Measurements from ENCODE around the gene GRAMD2A.

GRAMD2A gene

DNA sequence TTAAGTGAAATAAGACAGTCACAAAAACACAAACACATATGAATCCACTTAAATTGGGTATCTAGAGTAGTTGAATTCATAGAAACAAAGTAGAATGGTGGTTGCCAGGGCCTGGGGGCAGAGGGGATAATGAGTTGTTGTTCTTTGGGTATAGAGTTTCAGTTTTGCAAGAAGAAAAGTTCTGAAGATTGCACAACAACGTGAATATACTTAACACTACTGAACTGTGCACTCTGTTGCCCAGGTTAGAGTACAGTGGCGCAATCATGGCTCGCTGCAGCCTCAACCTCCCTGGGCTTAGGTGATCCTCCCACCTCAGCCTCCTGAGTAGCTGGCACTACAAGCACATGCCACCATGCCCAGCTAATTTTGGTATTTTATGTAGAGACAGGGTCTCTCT, 14.9 kb downstream of the GRAMD2A start (continued):
- TF ChIP-seq ZNF596 (tag by site-specific recombination; IDR thresholded peaks at IDR 0.05) (no peak), ZIC2 (tag by site-specific recombination; IDR thresholded peaks at IDR 0.05) (no peak), ZNF560 (tag by site-specific recombination; IDR thresholded peaks at IDR 0.05; ENCODE audit: borderline replicate concordance) (no peak), ZNF138 (tag by site-specific recombination; IDR thresholded peaks at IDR 0.05; ENCODE audit: borderline replicate concordance) (no peak), ZNF623 (tag by site-specific recombination; IDR thresholded peaks at IDR 0.05) (no peak), ZNF776 (tag by site-specific recombination; IDR thresholded peaks at IDR 0.05; ENCODE audit: borderline replicate concordance) (no peak), ZNF629 (tag by site-specific recombination; IDR thresholded peaks at IDR 0.05) (0 out of 2 replicates have a peak, but pooled peaks have one; percentile 48), ZNF239 (tag by site-specific recombination; IDR thresholded peaks at IDR 0.05) (no peak), ZBTB20 (tag by site-specific recombination; IDR thresholded peaks at IDR 0.05) (peak; percentile 36; the same call in 1 of the 2 replicates), ZSCAN23 (tag by site-specific recombination; IDR thresholded peaks at IDR 0.05) (no peak), ZNF654 (tag by site-specific recombination; IDR thresholded peaks at IDR 0.05; ENCODE audit: low read depth) (no peak), ZNF670 (tag by site-specific recombination; IDR thresholded peaks at IDR 0.05; ENCODE audit: low read depth) (no peak), ZNF366 (tag by site-specific recombination; conservative IDR thresholded peaks at IDR 0.05) (peak; percentile 56), GLI4 (tag by site-specific recombination; IDR thresholded peaks at IDR 0.05) (no peak), ZNF274 (IDR thresholded peaks at IDR 0.05; ENCODE audit: low read length) (no peak), ZNF274 (tag by site-specific recombination; IDR thresholded peaks at IDR 0.05; ENCODE audit: borderline replicate concordance) (no peak), ZNF416 (tag by site-specific recombination; IDR thresholded peaks at IDR 0.05) (no peak), ZNF19 (tag by site-specific recombination; IDR thresholded peaks at IDR 0.05; ENCODE audit: low read depth) (no peak), FEZF1 (tag by site-specific recombination; IDR thresholded peaks at IDR 0.05) (peak; percentile 56), ZNF341 (tag by site-specific recombination; IDR thresholded peaks at IDR 0.05; ENCODE audit: low read depth) (no peak)
- TF ChIP-seq, protein P1, sequence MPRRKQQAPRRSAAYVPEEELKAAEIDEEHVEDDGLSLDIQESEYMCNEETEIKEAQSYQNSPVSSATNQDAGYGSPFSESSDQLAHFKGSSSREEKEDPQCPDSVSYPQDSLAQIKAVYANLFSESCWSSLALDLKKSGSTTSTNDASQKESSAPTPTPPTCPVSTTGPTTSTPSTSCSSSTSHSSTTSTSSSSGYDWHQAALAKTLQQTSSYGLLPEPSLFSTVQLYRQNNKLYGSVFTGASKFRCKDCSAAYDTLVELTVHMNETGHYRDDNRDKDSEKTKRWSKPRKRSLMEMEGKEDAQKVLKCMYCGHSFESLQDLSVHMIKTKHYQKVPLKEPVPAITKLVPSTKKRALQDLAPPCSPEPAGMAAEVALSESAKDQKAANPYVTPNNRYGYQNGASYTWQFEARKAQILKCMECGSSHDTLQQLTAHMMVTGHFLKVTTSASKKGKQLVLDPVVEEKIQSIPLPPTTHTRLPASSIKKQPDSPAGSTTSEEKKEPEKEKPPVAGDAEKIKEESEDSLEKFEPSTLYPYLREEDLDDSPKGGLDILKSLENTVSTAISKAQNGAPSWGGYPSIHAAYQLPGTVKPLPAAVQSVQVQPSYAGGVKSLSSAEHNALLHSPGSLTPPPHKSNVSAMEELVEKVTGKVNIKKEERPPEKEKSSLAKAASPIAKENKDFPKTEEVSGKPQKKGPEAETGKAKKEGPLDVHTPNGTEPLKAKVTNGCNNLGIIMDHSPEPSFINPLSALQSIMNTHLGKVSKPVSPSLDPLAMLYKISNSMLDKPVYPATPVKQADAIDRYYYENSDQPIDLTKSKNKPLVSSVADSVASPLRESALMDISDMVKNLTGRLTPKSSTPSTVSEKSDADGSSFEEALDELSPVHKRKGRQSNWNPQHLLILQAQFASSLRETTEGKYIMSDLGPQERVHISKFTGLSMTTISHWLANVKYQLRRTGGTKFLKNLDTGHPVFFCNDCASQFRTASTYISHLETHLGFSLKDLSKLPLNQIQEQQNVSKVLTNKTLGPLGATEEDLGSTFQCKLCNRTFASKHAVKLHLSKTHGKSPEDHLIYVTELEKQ (tag by site-specific recombination; IDR thresholded peaks at IDR 0.05; ENCODE audit: borderline replicate concordance), result peak; percentile 52; the same call in 1 of the 2 replicates
- TF ChIP-seq, protein P2, sequence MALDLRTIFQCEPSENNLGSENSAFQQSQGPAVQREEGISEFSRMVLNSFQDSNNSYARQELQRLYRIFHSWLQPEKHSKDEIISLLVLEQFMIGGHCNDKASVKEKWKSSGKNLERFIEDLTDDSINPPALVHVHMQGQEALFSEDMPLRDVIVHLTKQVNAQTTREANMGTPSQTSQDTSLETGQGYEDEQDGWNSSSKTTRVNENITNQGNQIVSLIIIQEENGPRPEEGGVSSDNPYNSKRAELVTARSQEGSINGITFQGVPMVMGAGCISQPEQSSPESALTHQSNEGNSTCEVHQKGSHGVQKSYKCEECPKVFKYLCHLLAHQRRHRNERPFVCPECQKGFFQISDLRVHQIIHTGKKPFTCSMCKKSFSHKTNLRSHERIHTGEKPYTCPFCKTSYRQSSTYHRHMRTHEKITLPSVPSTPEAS (tag by site-specific recombination; IDR thresholded peaks at IDR 0.05), result no peak
- TF ChIP-seq, protein P3, sequence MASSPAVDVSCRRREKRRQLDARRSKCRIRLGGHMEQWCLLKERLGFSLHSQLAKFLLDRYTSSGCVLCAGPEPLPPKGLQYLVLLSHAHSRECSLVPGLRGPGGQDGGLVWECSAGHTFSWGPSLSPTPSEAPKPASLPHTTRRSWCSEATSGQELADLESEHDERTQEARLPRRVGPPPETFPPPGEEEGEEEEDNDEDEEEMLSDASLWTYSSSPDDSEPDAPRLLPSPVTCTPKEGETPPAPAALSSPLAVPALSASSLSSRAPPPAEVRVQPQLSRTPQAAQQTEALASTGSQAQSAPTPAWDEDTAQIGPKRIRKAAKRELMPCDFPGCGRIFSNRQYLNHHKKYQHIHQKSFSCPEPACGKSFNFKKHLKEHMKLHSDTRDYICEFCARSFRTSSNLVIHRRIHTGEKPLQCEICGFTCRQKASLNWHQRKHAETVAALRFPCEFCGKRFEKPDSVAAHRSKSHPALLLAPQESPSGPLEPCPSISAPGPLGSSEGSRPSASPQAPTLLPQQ (tag by site-specific recombination; IDR thresholded peaks at IDR 0.05), result peak; percentile 54
- TF ChIP-seq, protein P4, sequence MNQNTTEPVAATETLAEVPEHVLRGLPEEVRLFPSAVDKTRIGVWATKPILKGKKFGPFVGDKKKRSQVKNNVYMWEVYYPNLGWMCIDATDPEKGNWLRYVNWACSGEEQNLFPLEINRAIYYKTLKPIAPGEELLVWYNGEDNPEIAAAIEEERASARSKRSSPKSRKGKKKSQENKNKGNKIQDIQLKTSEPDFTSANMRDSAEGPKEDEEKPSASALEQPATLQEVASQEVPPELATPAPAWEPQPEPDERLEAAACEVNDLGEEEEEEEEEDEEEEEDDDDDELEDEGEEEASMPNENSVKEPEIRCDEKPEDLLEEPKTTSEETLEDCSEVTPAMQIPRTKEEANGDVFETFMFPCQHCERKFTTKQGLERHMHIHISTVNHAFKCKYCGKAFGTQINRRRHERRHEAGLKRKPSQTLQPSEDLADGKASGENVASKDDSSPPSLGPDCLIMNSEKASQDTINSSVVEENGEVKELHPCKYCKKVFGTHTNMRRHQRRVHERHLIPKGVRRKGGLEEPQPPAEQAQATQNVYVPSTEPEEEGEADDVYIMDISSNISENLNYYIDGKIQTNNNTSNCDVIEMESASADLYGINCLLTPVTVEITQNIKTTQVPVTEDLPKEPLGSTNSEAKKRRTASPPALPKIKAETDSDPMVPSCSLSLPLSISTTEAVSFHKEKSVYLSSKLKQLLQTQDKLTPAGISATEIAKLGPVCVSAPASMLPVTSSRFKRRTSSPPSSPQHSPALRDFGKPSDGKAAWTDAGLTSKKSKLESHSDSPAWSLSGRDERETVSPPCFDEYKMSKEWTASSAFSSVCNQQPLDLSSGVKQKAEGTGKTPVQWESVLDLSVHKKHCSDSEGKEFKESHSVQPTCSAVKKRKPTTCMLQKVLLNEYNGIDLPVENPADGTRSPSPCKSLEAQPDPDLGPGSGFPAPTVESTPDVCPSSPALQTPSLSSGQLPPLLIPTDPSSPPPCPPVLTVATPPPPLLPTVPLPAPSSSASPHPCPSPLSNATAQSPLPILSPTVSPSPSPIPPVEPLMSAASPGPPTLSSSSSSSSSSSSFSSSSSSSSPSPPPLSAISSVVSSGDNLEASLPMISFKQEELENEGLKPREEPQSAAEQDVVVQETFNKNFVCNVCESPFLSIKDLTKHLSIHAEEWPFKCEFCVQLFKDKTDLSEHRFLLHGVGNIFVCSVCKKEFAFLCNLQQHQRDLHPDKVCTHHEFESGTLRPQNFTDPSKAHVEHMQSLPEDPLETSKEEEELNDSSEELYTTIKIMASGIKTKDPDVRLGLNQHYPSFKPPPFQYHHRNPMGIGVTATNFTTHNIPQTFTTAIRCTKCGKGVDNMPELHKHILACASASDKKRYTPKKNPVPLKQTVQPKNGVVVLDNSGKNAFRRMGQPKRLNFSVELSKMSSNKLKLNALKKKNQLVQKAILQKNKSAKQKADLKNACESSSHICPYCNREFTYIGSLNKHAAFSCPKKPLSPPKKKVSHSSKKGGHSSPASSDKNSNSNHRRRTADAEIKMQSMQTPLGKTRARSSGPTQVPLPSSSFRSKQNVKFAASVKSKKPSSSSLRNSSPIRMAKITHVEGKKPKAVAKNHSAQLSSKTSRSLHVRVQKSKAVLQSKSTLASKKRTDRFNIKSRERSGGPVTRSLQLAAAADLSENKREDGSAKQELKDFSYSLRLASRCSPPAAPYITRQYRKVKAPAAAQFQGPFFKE (tag by site-specific recombination; IDR thresholded peaks at IDR 0.05; ENCODE audit: borderline replicate concordance), result no peak
- TF ChIP-seq, protein P5, sequence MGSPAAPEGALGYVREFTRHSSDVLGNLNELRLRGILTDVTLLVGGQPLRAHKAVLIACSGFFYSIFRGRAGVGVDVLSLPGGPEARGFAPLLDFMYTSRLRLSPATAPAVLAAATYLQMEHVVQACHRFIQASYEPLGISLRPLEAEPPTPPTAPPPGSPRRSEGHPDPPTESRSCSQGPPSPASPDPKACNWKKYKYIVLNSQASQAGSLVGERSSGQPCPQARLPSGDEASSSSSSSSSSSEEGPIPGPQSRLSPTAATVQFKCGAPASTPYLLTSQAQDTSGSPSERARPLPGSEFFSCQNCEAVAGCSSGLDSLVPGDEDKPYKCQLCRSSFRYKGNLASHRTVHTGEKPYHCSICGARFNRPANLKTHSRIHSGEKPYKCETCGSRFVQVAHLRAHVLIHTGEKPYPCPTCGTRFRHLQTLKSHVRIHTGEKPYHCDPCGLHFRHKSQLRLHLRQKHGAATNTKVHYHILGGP (tag by site-specific recombination; IDR thresholded peaks at IDR 0.05), result peak; percentile 44; the same call in 1 of the 2 replicates
- TF ChIP-seq, protein P6, sequence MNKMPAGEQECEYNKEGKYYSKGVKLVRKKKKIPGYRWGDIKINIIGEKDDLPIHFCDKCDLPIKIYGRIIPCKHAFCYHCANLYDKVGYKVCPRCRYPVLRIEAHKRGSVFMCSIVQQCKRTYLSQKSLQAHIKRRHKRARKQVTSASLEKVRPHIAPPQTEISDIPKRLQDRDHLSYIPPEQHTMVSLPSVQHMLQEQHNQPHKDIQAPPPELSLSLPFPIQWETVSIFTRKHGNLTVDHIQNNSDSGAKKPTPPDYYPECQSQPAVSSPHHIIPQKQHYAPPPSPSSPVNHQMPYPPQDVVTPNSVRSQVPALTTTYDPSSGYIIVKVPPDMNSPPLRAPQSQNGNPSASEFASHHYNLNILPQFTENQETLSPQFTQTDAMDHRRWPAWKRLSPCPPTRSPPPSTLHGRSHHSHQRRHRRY (tag by site-specific recombination; IDR thresholded peaks at IDR 0.05), result no peak

Data from HEK293 (cell line).